ENCODE results near the gene POC1B.
A peak's percentile ranks its signal among the peaks of the same experiment; 100 is the strongest.

Gene POC1B

GRCh38 chr12:89547101-89547500, 21.3 kb upstream of the POC1B start:
- no peak for DNase-seq
- ATAC-seq (replicated peaks): no peak
- Mint-ChIP-seq H3K36me3 (peaks cover 2 to 4% of the 10 kb centered on the region in 2 donors), H3K4me3 (no peak overlapping the region), H3K9me3 (peaks cover 0 to 2% of the 10 kb centered on the region in 2 donors), H3K27ac (no peak overlapping the region), H3K4me1 (peaks cover 17 to 20% of the 10 kb centered on the region in 2 donors), H3K27me3 (no peaks in the 10 kb centered on the region)

GRCh38 chr12:89546151-89546550, 20.3 kb upstream of the POC1B start:
- no peaks in the 10 kb centered on the region for H3K36me3 Mint-ChIP-seq
- no peak for ATAC-seq (replicated peaks)
- H3K4me1 Mint-ChIP-seq: peaks cover 17 to 20% of the 10 kb centered on the region in 2 donors
- H3K4me3 Mint-ChIP-seq: no peak overlapping the region
- H3K9me3 Mint-ChIP-seq: no peaks in the 10 kb centered on the region
- H3K27me3 Mint-ChIP-seq: no peaks in the 10 kb centered on the region
- H3K27ac Mint-ChIP-seq: no peak overlapping the region
- no peak for DNase-seq

- Mint-ChIP-seq H3K27me3 (no peaks in the 10 kb centered on the region), H3K9me3 (no peaks in the 10 kb centered on the region), H3K4me1 (peaks cover 19 to 20% of the 10 kb centered on the region in 2 donors), H3K27ac (no peak overlapping the region), H3K4me3 (no peak overlapping the region), H3K36me3 (peaks cover 0 to 3% of the 10 kb centered on the region in 2 donors)
- ATAC-seq (replicated peaks) (no peak), DNase-seq (no peak)
Measured at GRCh38 chr12:89544681-89545184, 18.9 kb upstream of the POC1B start.

- no peak overlapping the region for H3K4me3 Mint-ChIP-seq
- no peak for ATAC-seq (replicated peaks)
- DNase-seq: no peak
- no peaks in the 10 kb centered on the region for H3K27me3 Mint-ChIP-seq
- no peaks in the 10 kb centered on the region for H3K9me3 Mint-ChIP-seq
- H3K27ac Mint-ChIP-seq: peak overlapping the region; percentile 39
- H3K4me1 Mint-ChIP-seq: peaks cover 20% of the 10 kb centered on the region in 2 donors
- H3K36me3 Mint-ChIP-seq: peaks cover 0 to 4% of the 10 kb centered on the region in 2 donors
Measured at GRCh38 chr12:89544022-89544421, 18.2 kb upstream of the POC1B start.

- H3K27ac Mint-ChIP-seq: no peak overlapping the region
- H3K4me1 Mint-ChIP-seq: peaks cover 20% of the 10 kb centered on the region in 2 donors
- peaks cover 0 to 4% of the 10 kb centered on the region in 2 donors for H3K36me3 Mint-ChIP-seq
- ATAC-seq (replicated peaks): peak; percentile 89 to 90
- no peak overlapping the region for H3K4me3 Mint-ChIP-seq
- peak; percentile 33 for DNase-seq
- no peaks in the 10 kb centered on the region for H3K27me3 Mint-ChIP-seq
- H3K9me3 Mint-ChIP-seq: no peaks in the 10 kb centered on the region
Measured at GRCh38 chr12:89542912-89543592, 17.2 kb upstream of the POC1B start.

GRCh38 chr12:89542236-89542635, 16.4 kb upstream of the POC1B start:
- no peaks in the 10 kb centered on the region for H3K9me3 Mint-ChIP-seq
- DNase-seq: no peak
- ATAC-seq (replicated peaks): no peak
- H3K27ac Mint-ChIP-seq: no peak overlapping the region
- peaks cover 0 to 7% of the 10 kb centered on the region in 2 donors for H3K36me3 Mint-ChIP-seq
- peaks cover 20% of the 10 kb centered on the region in 2 donors for H3K4me1 Mint-ChIP-seq
- no peaks in the 10 kb centered on the region for H3K27me3 Mint-ChIP-seq
- no peak overlapping the region for H3K4me3 Mint-ChIP-seq

GRCh38 chr12:89540586-89540985, 14.7 kb upstream of the POC1B start:
- ATAC-seq (replicated peaks) (no peak), DNase-seq (no peak)
- no peak overlapping the region for H3K27ac Mint-ChIP-seq
- no peak overlapping the region for H3K4me3 Mint-ChIP-seq
- H3K36me3 Mint-ChIP-seq: peaks cover 4 to 7% of the 10 kb centered on the region in 2 donors
- H3K9me3 Mint-ChIP-seq: no peaks in the 10 kb centered on the region
- no peaks in the 10 kb centered on the region for H3K27me3 Mint-ChIP-seq
- peaks cover 18 to 20% of the 10 kb centered on the region in 2 donors for H3K4me1 Mint-ChIP-seq

GRCh38 chr12:89539426-89540223, 13.8 kb upstream of the POC1B start:
- Mint-ChIP-seq H3K9me3 (no peaks in the 10 kb centered on the region), H3K36me3 (peaks cover 4 to 7% of the 10 kb centered on the region in 2 donors), H3K27ac (no peak overlapping the region), H3K27me3 (no peaks in the 10 kb centered on the region), H3K4me1 (peaks cover 11 to 14% of the 10 kb centered on the region in 2 donors), H3K4me3 (no peak overlapping the region)
- ATAC-seq (replicated peaks) (no peak), DNase-seq (no peak)

- Mint-ChIP-seq H3K36me3 (peaks cover 4 to 10% of the 10 kb centered on the region in 2 donors), H3K27me3 (no peaks in the 10 kb centered on the region), H3K27ac (no peak overlapping the region), H3K4me1 (peaks cover 8 to 11% of the 10 kb centered on the region in 2 donors), H3K4me3 (no peak overlapping the region), H3K9me3 (no peaks in the 10 kb centered on the region)
- ATAC-seq (replicated peaks): no peak
- no peak for DNase-seq
Measured at GRCh38 chr12:89538897-89539296, 13.1 kb upstream of the POC1B start.

- Mint-ChIP-seq H3K9me3 (no peaks in the 10 kb centered on the region), H3K27me3 (no peaks in the 10 kb centered on the region), H3K36me3 (peaks cover 4 to 10% of the 10 kb centered on the region in 2 donors), H3K4me1 (peaks cover 0 to 5% of the 10 kb centered on the region in 2 donors), H3K4me3 (no peak overlapping the region), H3K27ac (no peak overlapping the region)
- ATAC-seq (replicated peaks) (no peak), DNase-seq (no peak)
Measured at GRCh38 chr12:89537389-89537788, 11.5 kb upstream of the POC1B start.

- no peak overlapping the region for H3K27ac Mint-ChIP-seq
- ATAC-seq (replicated peaks): no peak
- H3K9me3 Mint-ChIP-seq: no peaks in the 10 kb centered on the region
Measured at GRCh38 chr12:89529738-89530137, 3.9 kb upstream of the POC1B start.

GRCh38 chr12:89528434-89528833, 2.6 kb upstream of the POC1B start:
- H3K27ac Mint-ChIP-seq: no peak overlapping the region
- H3K4me3 Mint-ChIP-seq: no peak overlapping the region
- no peaks in the 10 kb centered on the region for H3K9me3 Mint-ChIP-seq
- peaks cover 4 to 12% of the 10 kb centered on the region in 2 donors for H3K36me3 Mint-ChIP-seq
- H3K27me3 Mint-ChIP-seq: no peaks in the 10 kb centered on the region
- peaks cover 10 to 35% of the 10 kb centered on the region in 2 donors for H3K4me1 Mint-ChIP-seq
- DNase-seq (no peak), ATAC-seq (replicated peaks) (no peak)

More at GRCh38 chr12:89529738-89530137, 3.9 kb upstream of the POC1B start:
- H3K27me3 Mint-ChIP-seq: no peaks in the 10 kb centered on the region
- H3K4me1 Mint-ChIP-seq: peaks cover 5 to 23% of the 10 kb centered on the region in 2 donors
- no peak overlapping the region for H3K4me3 Mint-ChIP-seq
- H3K36me3 Mint-ChIP-seq: peaks cover 2 to 3% of the 10 kb centered on the region in 2 donors
- DNase-seq: no peak

- peaks cover 19 to 22% of the 10 kb centered on the region in 2 donors for H3K36me3 Mint-ChIP-seq
- ATAC-seq (replicated peaks): peak; percentile 58 to 59
- H3K9me3 Mint-ChIP-seq: no peaks in the 10 kb centered on the region
- H3K4me3 Mint-ChIP-seq: peak overlapping the region; percentile 92 to 93
- H3K27me3 Mint-ChIP-seq: no peaks in the 10 kb centered on the region
- peak; percentile 61 for DNase-seq
- peaks cover 21 to 55% of the 10 kb centered on the region in 2 donors for H3K4me1 Mint-ChIP-seq
- H3K27ac Mint-ChIP-seq: peak overlapping the region; percentile 94
Measured at GRCh38 chr12:89525305-89525823, 483 bp downstream of the POC1B start.

GRCh38 chr12:89524541-89525304, 1.1 kb downstream of the POC1B start, which contains the start of gene GALNT4:
TSS of gene GALNT4 (minus strand) at chr12:89524796. CDS start at chr12:89524549, 247 bp downstream.
- H3K9me3 Mint-ChIP-seq: no peaks in the 10 kb centered on the region
- no peaks in the 10 kb centered on the region for H3K27me3 Mint-ChIP-seq
- peak within 1 kb of the TSS; percentile 96 for H3K27ac Mint-ChIP-seq
- DNase-seq (peak; percentile 82), ATAC-seq (replicated peaks) (peak; percentile 78 to 79)
- peaks cover 21 to 49% of the 10 kb centered on the region in 2 donors for H3K4me1 Mint-ChIP-seq
- H3K36me3 Mint-ChIP-seq: peaks cover 19 to 22% of the 10 kb centered on the region in 2 donors
- peak within 1 kb of the TSS; percentile 92 to 93 for H3K4me3 Mint-ChIP-seq

Measured in stimulated activated naive B cell treated with anti-CD40 and anti-IgM and Interleukin-4, amounts not matched to agents 10 μg/mL and 1 μg/mL and 100 μg/mL, for 72 hours (primary cell).